ENCODE measurements around the gene PRXL2C.

DNA sequence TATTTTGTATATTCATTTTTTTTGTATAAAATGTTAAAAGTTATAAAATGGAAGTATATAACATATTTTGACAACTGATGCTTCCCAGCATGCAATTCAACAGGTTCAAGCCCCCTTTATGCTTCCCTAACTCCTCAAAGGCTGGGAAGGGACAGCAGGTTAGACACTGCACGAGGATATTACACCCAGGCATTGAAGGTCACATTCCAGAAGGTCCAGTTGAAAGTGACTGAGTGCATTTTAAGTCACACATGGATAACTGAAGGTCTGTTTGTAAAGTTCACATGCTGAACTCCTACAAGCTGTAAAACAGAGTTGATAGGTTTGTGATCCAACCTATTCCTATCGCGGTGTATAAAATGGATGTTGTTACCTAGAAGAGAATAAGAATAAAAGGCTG lies 13.6 kb downstream of the PRXL2C start:
- TF ChIP-seq, protein P1, sequence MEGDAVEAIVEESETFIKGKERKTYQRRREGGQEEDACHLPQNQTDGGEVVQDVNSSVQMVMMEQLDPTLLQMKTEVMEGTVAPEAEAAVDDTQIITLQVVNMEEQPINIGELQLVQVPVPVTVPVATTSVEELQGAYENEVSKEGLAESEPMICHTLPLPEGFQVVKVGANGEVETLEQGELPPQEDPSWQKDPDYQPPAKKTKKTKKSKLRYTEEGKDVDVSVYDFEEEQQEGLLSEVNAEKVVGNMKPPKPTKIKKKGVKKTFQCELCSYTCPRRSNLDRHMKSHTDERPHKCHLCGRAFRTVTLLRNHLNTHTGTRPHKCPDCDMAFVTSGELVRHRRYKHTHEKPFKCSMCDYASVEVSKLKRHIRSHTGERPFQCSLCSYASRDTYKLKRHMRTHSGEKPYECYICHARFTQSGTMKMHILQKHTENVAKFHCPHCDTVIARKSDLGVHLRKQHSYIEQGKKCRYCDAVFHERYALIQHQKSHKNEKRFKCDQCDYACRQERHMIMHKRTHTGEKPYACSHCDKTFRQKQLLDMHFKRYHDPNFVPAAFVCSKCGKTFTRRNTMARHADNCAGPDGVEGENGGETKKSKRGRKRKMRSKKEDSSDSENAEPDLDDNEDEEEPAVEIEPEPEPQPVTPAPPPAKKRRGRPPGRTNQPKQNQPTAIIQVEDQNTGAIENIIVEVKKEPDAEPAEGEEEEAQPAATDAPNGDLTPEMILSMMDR (IDR thresholded peaks at IDR 0.05; ENCODE audit: borderline replicate concordance, extremely low read depth, low read length, poor library complexity, severe bottlenecking) = no peak
- no peak for TF ChIP-seq EZH2 (IDR thresholded peaks at IDR 0.05; ENCODE audit: borderline replicate concordance, low read depth, low read length, severe bottlenecking)

Data from DND-41 (cell line).